Measurements from ENCODE around the gene MLIP.

- TF ChIP-seq CTCF (IDR thresholded peaks at IDR 0.05) (no peak), POLR2A (IDR thresholded peaks at IDR 0.05) (no peak)
Observed at GRCh38 chr6:54151861-54152260, 40.6 kb downstream of the MLIP start.

Measured in Peyer's patch (tissue), 4 donors.